Breast epithelium (tissue), 3 donors: Measurements from ENCODE around the gene TENM4.

Experiments used
- CTCF ChIP-seq, 3 donors: fragments of 450-650 bp; IDR thresholded peaks; one replicate each; pipeline ENCODE4 v1.5.1; 2016 to 2017; ENCODE audit warnings: antibody characterized with exemption in 3 of 3, mild to moderate bottlenecking in 3 of 3, moderate library complexity in 3 of 3
- POLR2A ChIP-seq: fragments of 450-650 bp; IDR thresholded peaks from one replicate; pipeline ENCODE4 v1.6.1; 2016; ENCODE audit warnings: antibody characterized with exemption, mild to moderate bottlenecking, moderate library complexity
- POLR2AphosphoS5 ChIP-seq, 3 donors: sonication (generic); formaldehyde crosslinking; IDR thresholded peaks; one replicate each; pipeline ENCODE4 v1.6.1; 2017; ENCODE audit warnings: antibody characterized with exemption in 3 of 3

GRCh38 chr11:79219186-79220045 lies 221.4 kb downstream of the TENM4 start:
- no peak for TF ChIP-seq POLR2A
- TF ChIP-seq CTCF (IDR thresholded peaks at IDR 0.05): no peak
- no peak for TF ChIP-seq POLR2AphosphoS5 (IDR thresholded peaks at IDR 0.05)
